ENCODE results near the gene ELF4. TPM values are rescaled to one million over a fixed set of nuclear protein-coding genes. Genes with fewer than 3 reads are reported as not detected.

ELF4 gene
- total and polyA plus RNA-seq, 2 of the 13 experiments (the other 11 are each of a cell fraction or from before 2014, with no cell fraction given): 1.3 to 2.6 TPM

DNA sequence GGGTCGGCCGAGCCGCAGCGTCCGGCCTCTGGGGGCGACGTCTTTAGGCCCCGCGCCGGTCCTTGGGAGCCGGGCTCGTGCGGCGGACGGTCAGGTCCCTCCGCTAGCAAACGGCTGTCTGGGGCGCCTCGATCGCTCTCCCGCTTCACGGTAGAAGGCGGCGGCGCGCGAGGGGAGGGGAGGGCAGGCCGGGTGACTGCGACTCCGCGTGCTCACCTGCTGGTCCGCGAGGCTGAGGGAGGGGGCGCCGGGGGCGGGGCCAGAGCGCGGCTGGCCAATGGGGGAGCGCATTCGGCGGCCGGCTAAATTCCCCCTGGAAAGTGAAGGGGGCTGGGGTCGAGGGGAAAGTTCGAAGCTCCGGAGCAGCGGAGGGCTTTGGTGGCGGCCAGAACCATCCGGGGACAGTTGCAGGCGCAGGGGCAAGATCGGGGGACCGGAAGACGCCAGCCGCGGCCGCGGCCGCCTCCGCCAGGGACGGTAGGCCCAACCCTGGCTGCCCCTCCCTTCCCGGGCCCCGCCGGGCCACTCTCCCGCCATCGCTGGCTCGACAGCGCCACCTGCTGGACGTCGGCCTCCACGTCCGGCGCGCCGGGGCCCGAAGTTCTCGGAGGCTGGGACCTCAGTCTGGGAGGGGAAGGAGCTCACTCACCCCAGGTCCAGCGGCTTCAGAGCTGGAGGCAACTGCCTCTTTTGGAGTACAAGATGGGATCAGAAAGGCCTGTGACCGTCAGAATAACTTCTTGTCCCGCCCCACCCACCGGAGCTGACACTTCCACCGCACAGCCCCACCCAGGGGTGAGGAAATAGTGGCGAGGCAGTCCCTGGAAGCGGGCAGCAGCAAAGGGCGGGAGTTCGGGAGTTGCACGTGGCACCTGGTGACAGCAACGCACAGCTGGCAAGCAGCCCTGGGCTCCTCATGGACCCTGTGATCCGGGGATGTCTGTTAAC is 49.9 kb downstream of the ELF4 start (continued):
- no peak for TF ChIP-seq NBN (conservative IDR thresholded peaks at IDR 0.05)
- TF ChIP-seq MAX (IDR thresholded peaks at IDR 0.05): peak; percentile 92
- TF ChIP-seq ZBTB37 (CRISPR knock-in tag; IDR thresholded peaks at IDR 0.05): no peak
- no peak for TF ChIP-seq SMC3 (IDR thresholded peaks at IDR 0.05; ENCODE audit: low read length)
- no peak for TF ChIP-seq MAF1 (CRISPR knock-in tag; IDR thresholded peaks at IDR 0.05; ENCODE audit: borderline replicate concordance)
- no peak for TF ChIP-seq ELF3 (CRISPR knock-in tag; IDR thresholded peaks at IDR 0.05)
- TF ChIP-seq AGO1 (IDR thresholded peaks at IDR 0.05; ENCODE audit: low read depth, low read length, poor library complexity, severe bottlenecking): peak; percentile 44
- TF ChIP-seq ZNF562 (CRISPR knock-in tag; IDR thresholded peaks at IDR 0.05; ENCODE audit: borderline replicate concordance): no peak
- no peak for TF ChIP-seq ZNF382 (CRISPR knock-in tag; IDR thresholded peaks at IDR 0.05; ENCODE audit: borderline replicate concordance)
- TF ChIP-seq HDAC1 (CRISPR knock-in tag; IDR thresholded peaks at IDR 0.05): 0 out of 2 replicates have a peak, but pooled peaks have one; percentile 35
- no peak for TF ChIP-seq SNRNP70 (IDR thresholded peaks at IDR 0.05; ENCODE audit: low read depth, low read length)
- TF ChIP-seq NFE2L1 (CRISPR knock-in tag; IDR thresholded peaks at IDR 0.05; ENCODE audit: borderline replicate concordance): no peak
- no peak for TF ChIP-seq CBX2 (IDR thresholded peaks at IDR 0.05; ENCODE audit: low read depth, low read length)
- no peak for TF ChIP-seq CBX2 (CRISPR knock-in tag; IDR thresholded peaks at IDR 0.05; ENCODE audit: low read depth)
- no peak for TF ChIP-seq NCOA2 (CRISPR knock-in tag; IDR thresholded peaks at IDR 0.05)
- TF ChIP-seq RFX5 (IDR thresholded peaks at IDR 0.05; ENCODE audit: low read depth, low read length): no peak
- TF ChIP-seq NFKBIZ (CRISPR knock-in tag; IDR thresholded peaks at IDR 0.05): no peak
- TF ChIP-seq ZSCAN5A (CRISPR knock-in tag; IDR thresholded peaks at IDR 0.05; ENCODE audit: borderline replicate concordance): no peak
- no peak for TF ChIP-seq SIN3B (IDR thresholded peaks at IDR 0.05; ENCODE audit: low read length)
- no peak; the same call in 1 of the 2 replicates for TF ChIP-seq ZBTB2 (CRISPR knock-in tag; IDR thresholded peaks at IDR 0.05; ENCODE audit: low read depth)
- no peak for TF ChIP-seq ZNF616 (CRISPR knock-in tag; IDR thresholded peaks at IDR 0.05; ENCODE audit: low read depth)
- TF ChIP-seq WIZ (CRISPR knock-in tag; IDR thresholded peaks at IDR 0.05): no peak
- TF ChIP-seq, protein P1, sequence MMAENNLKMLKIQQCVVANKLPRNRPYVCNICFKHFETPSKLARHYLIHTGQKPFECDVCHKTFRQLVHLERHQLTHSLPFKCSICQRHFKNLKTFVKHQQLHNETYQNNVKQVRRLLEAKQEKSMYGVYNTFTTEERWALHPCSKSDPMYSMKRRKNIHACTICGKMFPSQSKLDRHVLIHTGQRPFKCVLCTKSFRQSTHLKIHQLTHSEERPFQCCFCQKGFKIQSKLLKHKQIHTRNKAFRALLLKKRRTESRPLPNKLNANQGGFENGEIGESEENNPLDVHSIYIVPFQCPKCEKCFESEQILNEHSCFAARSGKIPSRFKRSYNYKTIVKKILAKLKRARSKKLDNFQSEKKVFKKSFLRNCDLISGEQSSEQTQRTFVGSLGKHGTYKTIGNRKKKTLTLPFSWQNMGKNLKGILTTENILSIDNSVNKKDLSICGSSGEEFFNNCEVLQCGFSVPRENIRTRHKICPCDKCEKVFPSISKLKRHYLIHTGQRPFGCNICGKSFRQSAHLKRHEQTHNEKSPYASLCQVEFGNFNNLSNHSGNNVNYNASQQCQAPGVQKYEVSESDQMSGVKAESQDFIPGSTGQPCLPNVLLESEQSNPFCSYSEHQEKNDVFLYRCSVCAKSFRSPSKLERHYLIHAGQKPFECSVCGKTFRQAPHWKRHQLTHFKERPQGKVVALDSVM (CRISPR knock-in tag; IDR thresholded peaks at IDR 0.05): no peak

Data from HepG2 (cell line).